ENCODE measurements around the gene P4HA1. TPM values are rescaled to one million over a fixed set of nuclear protein-coding genes. Genes with fewer than 3 reads are reported as not detected.

Gene P4HA1
- total RNA-seq, 1 experiment from 2014 or later = 58.5 TPM

DNA sequence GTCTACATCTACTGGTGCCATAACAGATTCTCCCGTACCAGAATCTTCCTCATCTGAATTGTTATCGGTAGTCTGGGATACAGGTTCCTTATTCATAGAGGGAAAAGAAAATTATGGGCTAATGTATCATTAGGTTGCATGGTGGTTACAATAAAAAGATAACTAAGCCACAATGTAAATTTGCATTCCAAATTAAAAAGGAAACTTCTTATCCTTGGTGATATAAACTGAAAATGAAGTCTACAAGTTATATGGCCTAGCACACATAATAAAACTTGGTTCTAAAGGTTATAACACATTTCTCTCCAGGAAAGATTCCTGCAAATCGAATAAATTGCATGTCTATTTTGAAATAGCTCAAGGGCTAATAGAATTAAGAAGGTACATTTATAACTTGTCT, 38.1 kb upstream of the P4HA1 start:
- no peaks in the 10 kb centered on the region for H3K27me3 ChIP-seq (ENCODE audit: control insufficient read depth, insufficient read depth, low read length)
- no peaks in the 10 kb centered on the region for H3K9me3 ChIP-seq (ENCODE audit: control insufficient read depth, insufficient read depth, low read depth, low read length)
- POLR2A ChIA-PET = no interaction called here
- DNase-seq (ENCODE audit: low read depth, low spot score) (no peak), ATAC-seq (no peak)
- CTCF ChIA-PET = no interaction called here
- H3K36me3 ChIP-seq (ENCODE audit: control insufficient read depth, insufficient read depth, low read length) = peaks cover 67% of the 10 kb centered on the region
- in situ Hi-C loops (cut with HindIII; ENCODE audit: low pct_unique_long_range_greater_than_20kb, low sequenced_read_pairs) (no loop called here), intact Hi-C loops (cut with micrococcal nuclease; ENCODE audit: unreplicated experiment) (no loop called here)
- no TSS peak for BruUV-seq (replicated peaks)
- TF ChIP-seq, protein P1, sequence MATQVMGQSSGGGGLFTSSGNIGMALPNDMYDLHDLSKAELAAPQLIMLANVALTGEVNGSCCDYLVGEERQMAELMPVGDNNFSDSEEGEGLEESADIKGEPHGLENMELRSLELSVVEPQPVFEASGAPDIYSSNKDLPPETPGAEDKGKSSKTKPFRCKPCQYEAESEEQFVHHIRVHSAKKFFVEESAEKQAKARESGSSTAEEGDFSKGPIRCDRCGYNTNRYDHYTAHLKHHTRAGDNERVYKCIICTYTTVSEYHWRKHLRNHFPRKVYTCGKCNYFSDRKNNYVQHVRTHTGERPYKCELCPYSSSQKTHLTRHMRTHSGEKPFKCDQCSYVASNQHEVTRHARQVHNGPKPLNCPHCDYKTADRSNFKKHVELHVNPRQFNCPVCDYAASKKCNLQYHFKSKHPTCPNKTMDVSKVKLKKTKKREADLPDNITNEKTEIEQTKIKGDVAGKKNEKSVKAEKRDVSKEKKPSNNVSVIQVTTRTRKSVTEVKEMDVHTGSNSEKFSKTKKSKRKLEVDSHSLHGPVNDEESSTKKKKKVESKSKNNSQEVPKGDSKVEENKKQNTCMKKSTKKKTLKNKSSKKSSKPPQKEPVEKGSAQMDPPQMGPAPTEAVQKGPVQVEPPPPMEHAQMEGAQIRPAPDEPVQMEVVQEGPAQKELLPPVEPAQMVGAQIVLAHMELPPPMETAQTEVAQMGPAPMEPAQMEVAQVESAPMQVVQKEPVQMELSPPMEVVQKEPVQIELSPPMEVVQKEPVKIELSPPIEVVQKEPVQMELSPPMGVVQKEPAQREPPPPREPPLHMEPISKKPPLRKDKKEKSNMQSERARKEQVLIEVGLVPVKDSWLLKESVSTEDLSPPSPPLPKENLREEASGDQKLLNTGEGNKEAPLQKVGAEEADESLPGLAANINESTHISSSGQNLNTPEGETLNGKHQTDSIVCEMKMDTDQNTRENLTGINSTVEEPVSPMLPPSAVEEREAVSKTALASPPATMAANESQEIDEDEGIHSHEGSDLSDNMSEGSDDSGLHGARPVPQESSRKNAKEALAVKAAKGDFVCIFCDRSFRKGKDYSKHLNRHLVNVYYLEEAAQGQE (IDR thresholded peaks at IDR 0.05; ENCODE audit: insufficient read depth in 1 of 2, low read depth in 2 of 2, low read length in 1 of 2) = no peak
- TF ChIP-seq CTCF (IDR thresholded peaks at IDR 0.05) (no peak), SIN3A (IDR thresholded peaks at IDR 0.05; ENCODE audit: borderline replicate concordance, insufficient read depth, low read depth, low read length) (no peak)
- H3K27ac ChIP-seq (ENCODE audit: low read length) = no peak overlapping the region
- H3K4me3 ChIP-seq (ENCODE audit: low read depth in 2 of 2, low read length in 2 of 2) = no peak overlapping the region
- H3K4me1 ChIP-seq (ENCODE audit: control insufficient read depth, insufficient read depth, low read length) = peaks cover 10% of the 10 kb centered on the region

DNA sequence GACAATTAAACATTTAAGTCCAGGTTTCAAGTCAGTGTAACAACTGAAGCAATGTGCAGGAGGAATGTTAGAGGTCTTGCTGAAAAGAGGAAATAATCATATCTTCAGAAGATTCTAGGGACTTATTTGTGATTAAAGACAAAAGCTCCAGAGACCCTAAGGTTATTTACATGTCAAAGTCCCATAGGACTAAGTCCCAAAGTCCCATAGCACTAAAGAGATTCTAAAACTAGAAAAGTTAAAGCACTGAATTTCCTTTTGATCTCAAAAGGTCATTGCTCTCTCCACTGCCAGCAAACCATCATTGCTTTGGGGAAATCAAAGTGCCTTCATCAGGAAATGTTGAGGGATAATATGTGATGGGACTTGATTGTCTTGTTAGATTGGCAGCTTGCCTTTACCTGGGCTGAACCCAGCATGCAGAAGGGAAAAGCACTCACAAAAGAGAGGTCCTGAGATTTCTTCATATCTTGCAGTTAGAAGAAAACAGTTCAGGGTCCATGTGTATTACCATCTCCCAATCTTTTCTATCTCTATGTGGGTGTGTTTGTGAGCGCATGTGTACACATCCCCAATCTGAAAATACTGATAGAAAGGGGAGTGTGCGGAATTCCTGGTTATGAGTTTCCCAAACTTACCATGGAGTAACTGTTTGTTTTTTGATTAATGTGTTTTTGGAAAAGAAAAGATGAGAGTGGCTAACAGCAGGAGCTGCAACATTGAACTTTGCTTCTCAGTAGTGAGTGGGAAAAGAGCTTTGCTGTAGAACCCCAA, 35.4 kb upstream of the P4HA1 start:
- in situ Hi-C loops (cut with HindIII; ENCODE audit: low pct_unique_long_range_greater_than_20kb, low sequenced_read_pairs) = no loop called here
- H3K36me3 ChIP-seq (ENCODE audit: control insufficient read depth, insufficient read depth, low read length) = peaks cover 52% of the 10 kb centered on the region
- H3K27ac ChIP-seq (ENCODE audit: low read length) = no peak overlapping the region
- intact Hi-C loops (cut with micrococcal nuclease; ENCODE audit: unreplicated experiment) = no loop called here
- no TSS peak for BruUV-seq (replicated peaks)
- peaks cover 10% of the 10 kb centered on the region for H3K4me1 ChIP-seq (ENCODE audit: control insufficient read depth, insufficient read depth, low read length)
- H3K9me3 ChIP-seq (ENCODE audit: control insufficient read depth, insufficient read depth, low read depth, low read length) = no peaks in the 10 kb centered on the region
- CTCF ChIA-PET = no interaction called here
- ATAC-seq = no peak
- no peak overlapping the region for H3K4me3 ChIP-seq (ENCODE audit: low read depth in 2 of 2, low read length in 2 of 2)
- POLR2A ChIA-PET = no interaction called here
- no peaks in the 10 kb centered on the region for H3K27me3 ChIP-seq (ENCODE audit: control insufficient read depth, insufficient read depth, low read length)
- no peak for DNase-seq (ENCODE audit: low read depth, low spot score)
- TF ChIP-seq POLR2AphosphoS5 (IDR thresholded peaks at IDR 0.05; ENCODE audit: low read depth, low read length) (no peak), SIN3A (IDR thresholded peaks at IDR 0.05; ENCODE audit: borderline replicate concordance, insufficient read depth, low read depth, low read length) (no peak), CTCF (IDR thresholded peaks at IDR 0.05) (no peak), TCF7L2 (IDR thresholded peaks at IDR 0.05; ENCODE audit: low read depth, low read length) (no peak)
- TF ChIP-seq, protein P1 (IDR thresholded peaks at IDR 0.05; ENCODE audit: insufficient read depth in 1 of 2, low read depth in 2 of 2, low read length in 1 of 2) = no peak
